PFSK-1 (cell line): ENCODE measurements around the gene GRAMD1B.

Source experiments
- FOXP2 ChIP-seq: optimal IDR thresholded peaks from 2 replicates; pipeline ENCODE3; 2011; ENCODE audit warnings: borderline replicate concordance, control low read depth, inconsistent platforms; ENCODE audit not compliant: insufficient read depth; ENCODE audit errors: extremely low read length, extremely low read depth
- POLR2AphosphoS5 ChIP-seq: IDR thresholded peaks from 2 replicates; pipeline ENCODE4 v1.6.1; 2012; ENCODE audit warnings: low read depth, mild to moderate bottlenecking, control low read depth, low read length, moderate library complexity
- REST ChIP-seq, 2 experiments: IDR thresholded peaks; 2 replicates each; pipeline versions ENCODE4 v1.6.1 to v1.8.0; 2011 to 2012; ENCODE audit warnings: low read depth in 2 of 2, low read length in 2 of 2, control low read depth in 1 of 2, inconsistent platforms in 1 of 2, mild to moderate bottlenecking in 1 of 2, moderate library complexity in 1 of 2; ENCODE audit not compliant: insufficient read depth in 1 of 2
- SIN3A ChIP-seq: IDR thresholded peaks from 2 replicates; pipeline ENCODE4 v1.6.1; 2012; ENCODE audit warnings: mild to moderate bottlenecking, low read length, moderate library complexity, borderline replicate concordance; ENCODE audit not compliant: insufficient read depth
- TAF1 ChIP-seq: IDR thresholded peaks from 2 replicates; pipeline ENCODE4 v1.6.1; 2012; ENCODE audit warnings: low read length, control low read depth, borderline replicate concordance; ENCODE audit not compliant: insufficient read depth

GRAMD1B gene

GRCh38 chr11:123431619-123432018 is 1.6 kb downstream of the GRAMD1B start:
- TF ChIP-seq POLR2AphosphoS5: no peak

GRCh38 chr11:123434262-123434661 is 4.2 kb downstream of the GRAMD1B start:
- no peak for TF ChIP-seq FOXP2
- no peak for TF ChIP-seq REST (IDR thresholded peaks at IDR 0.05; ENCODE audit: insufficient read depth in 1 of 2, low read depth in 2 of 2, low read length in 2 of 2)
- no peak for TF ChIP-seq POLR2AphosphoS5
- TF ChIP-seq SIN3A: no peak
- no peak for TF ChIP-seq TAF1

GRCh38 chr11:123434911-123435310 is 4.8 kb downstream of the GRAMD1B start:
- no peak for TF ChIP-seq TAF1
- no peak for TF ChIP-seq FOXP2
- no peak for TF ChIP-seq REST (IDR thresholded peaks at IDR 0.05; ENCODE audit: insufficient read depth in 1 of 2, low read depth in 2 of 2, low read length in 2 of 2)
- TF ChIP-seq SIN3A: no peak
- no peak for TF ChIP-seq POLR2AphosphoS5

- TF ChIP-seq FOXP2 (no peak), POLR2AphosphoS5 (no peak), REST (IDR thresholded peaks at IDR 0.05; ENCODE audit: insufficient read depth in 1 of 2, low read depth in 2 of 2, low read length in 2 of 2) (no peak), TAF1 (no peak), SIN3A (no peak)
These were observed 7.3 kb downstream of the GRAMD1B start for GRCh38 chr11:123437236-123437979.

GRCh38 chr11:123438131-123438627 is 8.1 kb downstream of the GRAMD1B start:
- TF ChIP-seq SIN3A: no peak
- no peak for TF ChIP-seq POLR2AphosphoS5
- TF ChIP-seq TAF1: no peak
- TF ChIP-seq FOXP2: no peak
- TF ChIP-seq REST (IDR thresholded peaks at IDR 0.05; ENCODE audit: insufficient read depth in 1 of 2, low read depth in 2 of 2, low read length in 2 of 2): no peak
